Hematopoietic multipotent progenitor cell treated with erythropoietin and hydrocortisone succinate and interleukin-3 and kit ligand, for 6 days (in vitro differentiated cells): ENCODE measurements around the gene CRYGD.

Source experiments
- DNase-seq: peaks from one replicate; pipeline ENCODE4 v3.0.0-alpha.2; 2015

The CRYGD gene

DNA sequence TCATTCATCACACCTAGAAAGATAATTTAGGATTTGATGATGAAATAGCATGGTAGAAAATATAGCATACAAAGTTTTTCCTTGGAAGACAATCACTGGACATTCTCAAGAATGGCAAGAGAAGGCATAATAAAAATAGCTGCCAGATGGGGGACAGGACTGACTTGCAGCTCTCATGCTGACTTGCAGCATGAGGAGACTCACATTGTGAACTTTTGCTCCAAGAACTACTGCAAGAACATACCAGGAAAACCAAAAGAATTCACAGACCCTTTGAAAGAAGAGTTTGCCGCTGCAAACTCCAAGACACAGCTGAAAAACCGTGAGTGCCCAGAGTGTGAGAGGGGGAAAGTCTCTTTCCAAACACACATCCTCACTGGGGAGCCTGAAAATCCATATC, 47.0 kb downstream of the CRYGD start:
- DNase-seq: no peak

DNA sequence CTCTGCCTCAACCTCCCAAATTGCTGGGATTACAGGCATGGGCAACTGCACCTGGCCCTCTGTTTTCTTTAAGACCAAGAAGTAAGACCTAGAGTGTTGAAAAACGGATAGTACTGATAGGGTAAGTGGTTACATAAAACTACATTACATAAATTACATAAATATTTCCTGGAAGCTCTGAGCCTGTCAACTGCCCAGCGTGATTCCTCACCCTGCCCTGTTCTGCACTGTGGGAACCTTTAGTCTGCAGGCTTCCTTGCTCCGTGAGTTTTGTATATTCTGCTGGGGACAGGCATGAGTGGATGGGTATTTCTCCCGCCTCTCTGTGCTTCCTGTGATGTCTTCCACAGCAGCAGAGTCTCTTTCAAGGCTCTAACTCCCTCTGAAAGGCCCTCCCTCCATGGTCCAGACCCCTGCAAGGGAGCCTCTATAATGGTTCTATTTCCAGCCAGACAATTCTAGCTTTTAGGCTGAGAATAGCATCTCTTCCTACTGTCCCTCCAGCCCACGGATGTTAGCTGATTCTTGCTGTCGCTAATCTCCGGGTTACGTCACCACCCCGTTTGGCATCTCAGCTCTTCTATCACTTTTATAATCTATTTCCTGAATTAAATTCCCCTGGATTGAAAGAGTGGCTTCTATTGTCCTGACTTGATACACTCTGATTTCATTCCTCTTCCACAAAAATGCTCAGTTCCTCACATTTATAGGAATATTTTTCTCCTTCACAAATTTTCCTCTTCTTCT, 49.5 kb downstream of the CRYGD start:
- DNase-seq: no peak

DNA sequence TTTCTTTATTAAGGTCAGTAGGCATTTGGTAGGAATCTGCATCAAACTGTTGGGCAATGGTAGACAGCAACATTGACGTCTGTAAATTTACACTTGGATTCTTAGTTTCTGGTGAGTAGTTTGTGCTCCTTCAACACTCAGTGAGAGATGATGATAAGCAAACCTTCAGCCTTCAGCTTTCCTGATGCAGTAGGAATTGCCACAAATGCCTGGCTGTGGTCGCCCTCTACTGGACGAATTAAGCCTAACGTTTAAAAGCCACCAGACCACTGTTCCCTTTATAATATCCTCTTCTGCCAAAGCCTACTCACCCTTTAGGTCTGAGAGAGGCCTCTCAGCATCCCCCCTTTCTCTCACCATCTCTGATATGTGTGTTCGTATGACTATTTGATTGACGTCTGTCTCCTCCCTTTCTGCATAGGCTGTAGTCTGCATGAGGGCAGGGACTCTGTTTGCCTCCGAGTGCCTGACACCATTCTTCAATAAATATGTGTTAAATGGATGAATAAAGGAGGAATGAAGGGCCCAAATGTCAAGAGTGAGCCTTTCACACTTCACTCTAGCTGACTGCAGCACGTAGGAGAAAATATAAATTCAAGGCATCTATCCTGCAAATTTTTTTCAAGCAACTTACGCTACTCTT, 52.0 kb downstream of the CRYGD start:
- DNase-seq: peak; percentile 92
